CD4-positive, alpha-beta T cell treated with Interferon alpha-2 for 1 hour (primary cell): Measurements from ENCODE around the gene KRTAP5-6.

Source experiments
- DNase-seq, 2 donors: peaks; one replicate each; pipeline ENCODE4 v3.0.0-alpha.2; 2020 to 2022

Gene KRTAP5-6

DNA sequence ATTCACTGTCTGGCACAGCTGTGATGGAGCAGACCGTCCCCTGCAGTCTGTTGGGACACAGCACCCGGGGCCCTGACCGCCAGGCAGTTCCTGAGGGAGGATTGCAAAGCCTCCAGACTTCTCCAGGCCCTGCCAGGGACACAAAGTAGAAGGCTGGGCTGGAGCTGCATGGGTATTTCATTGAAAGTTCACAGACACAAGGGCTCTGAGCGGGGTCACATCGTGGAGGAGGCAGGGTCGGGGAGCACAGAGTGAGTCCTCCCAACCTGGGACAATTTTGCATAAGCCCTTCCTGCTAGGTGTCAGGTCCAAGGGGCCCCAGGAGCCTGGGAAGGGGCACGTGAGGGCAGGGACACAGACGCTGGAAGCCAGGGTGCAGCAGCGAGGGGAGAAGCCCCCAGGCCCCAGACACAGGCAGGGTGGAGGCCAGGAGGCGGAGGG, 37.7 kb downstream of the KRTAP5-6 start:
- no peak for DNase-seq

DNA sequence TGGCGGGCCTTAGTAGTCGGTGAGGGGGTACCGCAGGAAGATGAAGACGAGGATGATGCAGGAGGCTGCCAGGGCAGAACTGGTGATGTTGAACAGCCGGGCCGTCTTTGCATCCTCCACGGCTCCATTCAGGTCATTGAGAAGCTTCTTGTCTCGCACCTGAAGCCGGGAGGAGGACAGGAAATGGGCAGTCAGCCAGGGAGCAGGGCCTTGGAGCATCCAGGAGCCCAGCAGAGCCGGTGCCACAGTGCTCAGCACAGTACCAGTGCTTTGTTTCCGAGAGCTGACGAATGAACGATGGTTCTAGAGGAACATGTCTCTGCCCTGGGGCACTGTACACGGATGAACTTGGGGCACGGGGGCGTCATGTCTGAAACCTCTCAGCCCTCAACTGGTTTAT, 38.3 kb downstream of the KRTAP5-6 start:
- DNase-seq, result no peak

DNA sequence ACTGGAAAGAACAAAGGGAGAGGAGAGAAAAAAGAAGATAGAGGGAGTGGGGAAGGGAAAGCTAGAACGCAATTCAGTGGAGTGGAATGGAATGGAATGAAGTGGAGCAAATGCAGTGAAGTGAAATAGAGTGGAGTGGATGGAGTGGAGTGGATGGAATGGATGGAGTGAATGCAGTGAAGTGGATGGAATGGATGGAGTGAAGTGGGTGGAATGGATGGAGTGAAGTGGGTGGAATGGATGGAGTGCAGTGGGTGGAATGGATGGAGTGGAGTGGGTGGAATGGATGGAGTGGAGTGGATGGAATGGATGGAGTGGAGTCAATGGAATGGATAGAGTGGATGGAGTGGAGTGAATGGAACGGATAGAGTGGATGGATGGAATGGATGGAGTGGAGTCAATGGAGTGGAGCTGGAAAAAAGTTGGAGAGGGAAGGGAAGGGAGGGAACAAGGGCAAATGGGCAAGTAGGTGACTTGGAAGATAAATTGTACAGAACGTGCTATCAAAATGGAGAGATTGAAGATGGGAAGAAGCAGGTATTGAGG, 39.5 kb downstream of the KRTAP5-6 start:
- no peak for DNase-seq

DNA sequence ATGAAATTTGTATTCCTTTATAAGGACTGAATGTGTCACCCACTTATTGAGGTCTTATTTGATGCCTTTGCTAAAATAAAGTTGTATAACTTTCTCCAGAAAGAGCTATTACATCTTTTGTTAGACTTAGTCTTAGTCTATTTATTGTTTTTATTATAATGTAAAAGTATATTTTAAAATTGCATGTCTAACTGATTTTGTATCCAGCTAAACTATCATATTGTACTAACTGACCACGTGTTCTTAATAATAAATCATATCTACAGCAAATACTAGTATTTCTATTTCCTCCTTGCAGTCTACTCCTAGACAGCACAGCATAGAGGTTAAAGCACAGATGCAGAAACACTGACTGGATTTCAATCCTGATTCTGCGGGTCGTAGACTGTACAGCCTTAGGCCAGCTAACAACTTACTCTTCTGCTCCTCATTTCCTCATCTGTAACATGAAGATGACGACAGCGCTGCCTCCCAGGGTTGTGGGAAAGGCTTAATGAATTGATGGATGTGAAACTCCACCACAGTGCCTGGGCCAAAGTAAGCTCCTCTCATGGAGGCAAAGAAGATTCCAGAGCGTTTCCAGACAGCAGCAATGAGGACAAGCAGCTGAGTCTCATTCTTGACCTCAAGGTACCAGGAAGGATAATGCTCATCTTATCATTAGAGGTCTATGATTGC, 40.2 kb downstream of the KRTAP5-6 start:
- DNase-seq, result no peak

DNA sequence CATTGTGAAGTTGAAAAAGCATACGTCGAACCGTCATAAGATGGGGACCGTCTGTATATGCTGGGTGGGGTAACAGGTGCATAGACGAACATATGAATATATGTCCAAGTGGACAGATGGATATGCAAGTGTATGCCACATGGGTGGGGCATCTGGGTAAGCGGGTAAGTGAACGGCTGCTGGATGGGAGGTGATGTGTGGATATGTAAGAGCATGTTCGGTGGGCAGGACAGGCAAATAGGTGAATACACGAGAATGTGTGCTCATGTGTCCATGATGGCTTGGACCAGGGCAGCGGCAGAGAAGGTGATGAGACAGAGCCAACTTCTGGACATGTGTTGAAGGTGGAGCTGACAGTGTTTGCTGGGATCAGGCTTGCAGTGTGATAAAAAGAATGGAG, 41.4 kb downstream of the KRTAP5-6 start:
- DNase-seq, result no peak

DNA sequence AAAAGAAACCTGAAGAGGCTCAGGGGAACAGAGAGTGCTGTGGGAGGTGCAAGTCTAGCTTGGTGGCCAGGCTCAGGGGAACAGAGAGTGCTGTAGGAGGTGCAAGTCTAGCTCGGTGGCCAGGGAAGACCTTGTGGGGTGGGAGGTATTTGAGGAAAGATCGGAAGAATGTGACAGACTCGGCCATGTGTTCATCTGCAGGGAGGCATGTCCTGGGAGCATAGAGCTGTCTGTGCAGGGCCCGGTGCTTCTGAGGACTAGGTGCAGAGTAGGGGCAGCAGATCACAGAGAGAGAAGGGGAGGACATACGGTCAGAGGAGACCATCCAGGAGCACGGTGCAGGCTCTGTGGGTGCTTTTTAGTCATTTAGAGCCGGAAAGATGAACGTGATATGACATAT, 42.6 kb downstream of the KRTAP5-6 start:
- no peak for DNase-seq

DNA sequence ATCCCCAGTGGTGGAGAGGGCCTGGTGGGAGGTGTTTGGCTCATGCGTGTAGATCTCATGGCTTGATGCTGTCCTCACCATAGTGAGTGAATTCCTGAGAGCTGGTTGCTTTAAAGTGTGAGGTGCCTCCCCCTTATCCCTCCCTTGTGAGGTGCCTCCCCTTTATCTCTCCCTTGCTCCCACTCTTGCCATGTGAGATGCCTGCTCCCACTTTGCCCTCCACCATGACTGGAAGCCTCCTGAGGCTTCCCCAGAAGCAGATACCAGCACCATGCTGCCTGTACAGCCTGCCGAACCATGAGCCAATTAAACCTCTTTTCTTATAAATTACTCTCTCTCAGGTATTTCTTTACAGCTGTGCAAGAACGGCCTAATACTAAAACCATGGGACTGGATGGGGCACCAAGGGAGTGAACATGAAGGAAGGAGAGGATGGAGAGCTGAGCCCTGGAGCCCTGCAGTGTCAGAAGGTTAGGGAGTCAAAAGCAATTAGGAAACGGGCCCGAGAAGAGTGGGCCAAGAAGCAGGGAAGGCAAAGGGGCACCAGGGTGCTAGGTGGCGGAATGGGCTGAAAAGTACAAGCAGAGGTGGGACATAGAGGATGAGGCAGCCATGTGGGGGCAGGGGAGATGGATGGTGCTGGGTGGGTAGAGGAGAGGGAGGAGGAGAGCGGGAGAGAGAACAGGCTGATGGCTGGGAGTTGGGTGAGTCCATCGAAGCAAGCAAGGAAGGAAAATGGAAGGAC, 44.0 kb downstream of the KRTAP5-6 start:
- DNase-seq, result no peak

DNA sequence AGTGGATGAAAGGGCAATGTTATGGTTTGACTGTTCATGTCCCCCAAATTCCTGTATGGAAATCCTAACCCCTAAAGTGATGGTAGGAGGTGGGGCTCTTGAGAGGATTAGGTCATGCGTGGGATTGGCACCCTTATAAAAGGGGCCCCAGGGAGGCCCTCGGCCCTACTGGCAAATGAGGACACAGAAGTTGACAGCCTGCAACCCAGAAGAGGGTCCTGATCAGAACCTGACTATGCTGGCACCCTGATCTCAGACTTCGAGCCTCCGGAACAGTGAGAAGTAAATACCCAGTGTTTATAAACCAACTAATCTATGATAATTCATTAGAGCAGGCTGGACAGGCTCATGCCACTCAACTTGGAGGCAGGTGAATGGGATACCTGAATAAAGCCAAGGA, 44.7 kb downstream of the KRTAP5-6 start:
- no peak for DNase-seq

DNA sequence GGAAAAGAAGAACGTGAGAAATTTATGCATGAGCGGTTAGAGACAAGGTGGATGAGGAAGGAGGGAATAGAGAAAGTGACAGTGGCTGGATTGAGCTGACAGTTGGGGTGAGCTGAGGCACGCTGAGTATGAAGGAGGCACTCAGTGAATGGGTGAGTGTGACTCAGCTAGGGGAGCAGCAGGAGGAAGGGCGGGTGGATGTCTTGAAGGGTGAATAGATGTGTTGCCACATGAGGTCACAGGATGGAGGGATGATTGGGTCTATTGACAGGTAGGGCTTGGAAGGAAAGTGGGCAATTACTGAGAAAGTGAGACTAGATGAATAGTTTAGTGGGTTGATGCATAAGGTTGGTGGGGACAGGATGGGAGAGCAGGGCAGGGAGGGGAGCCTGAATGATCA, 45.4 kb downstream of the KRTAP5-6 start:
- DNase-seq, result no peak

DNA sequence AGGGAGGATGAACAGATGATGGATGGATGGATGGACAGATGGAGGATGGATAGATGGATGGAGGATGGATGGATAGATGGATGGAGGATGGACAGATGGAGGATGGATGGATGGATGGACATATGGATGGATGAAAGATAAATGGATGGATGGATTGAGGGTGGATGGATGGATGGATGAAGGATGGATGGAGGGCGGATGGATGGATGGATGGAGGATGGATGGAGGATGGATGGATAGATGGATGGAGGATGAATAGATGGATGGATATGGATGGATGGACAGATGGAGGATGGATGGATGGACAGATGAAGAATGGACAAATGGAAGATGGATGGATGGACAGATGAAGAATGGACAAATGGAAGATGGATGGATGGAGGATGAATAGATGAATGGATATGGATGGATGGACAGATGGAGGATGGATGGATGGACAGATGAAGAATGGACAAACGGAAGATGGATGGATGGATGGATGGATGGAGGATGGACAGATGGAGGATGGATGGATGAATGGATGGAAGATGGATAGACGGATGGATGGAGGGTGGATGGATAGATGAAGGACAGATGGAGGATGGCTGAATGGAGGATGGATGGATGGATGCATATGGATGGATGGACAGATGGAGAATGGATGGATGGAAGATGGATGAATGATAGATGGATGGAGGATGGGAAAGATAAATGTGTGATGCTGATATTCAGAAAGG, 46.0 kb downstream of the KRTAP5-6 start:
- DNase-seq, result no peak

DNA sequence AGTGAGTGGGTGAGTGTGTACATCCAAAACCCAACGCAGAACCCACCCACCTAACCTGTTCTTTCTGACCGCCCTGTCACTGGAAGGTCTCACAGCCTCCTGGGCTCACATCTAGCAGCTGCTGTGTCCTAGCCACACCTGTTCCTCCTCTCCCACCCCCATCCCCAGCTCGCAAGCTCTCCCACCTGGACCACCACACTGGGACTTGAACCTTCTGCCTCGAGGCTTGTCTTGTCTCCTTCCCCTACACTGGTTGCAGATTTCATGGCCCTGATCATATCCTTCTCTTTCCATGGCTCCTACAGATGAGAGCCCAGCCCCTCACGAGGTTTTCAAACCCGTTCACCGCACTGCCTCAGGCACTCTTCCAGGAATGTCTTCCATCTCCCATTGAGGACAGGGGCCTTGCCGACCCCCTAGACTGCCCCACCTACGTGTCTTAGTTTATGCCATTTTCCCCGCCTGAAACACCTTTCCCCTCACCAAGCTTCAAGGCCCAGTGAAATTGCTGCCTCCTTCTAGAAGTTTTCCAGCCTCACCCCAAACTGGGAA, 46.7 kb downstream of the KRTAP5-6 start:
- no peak for DNase-seq

DNA sequence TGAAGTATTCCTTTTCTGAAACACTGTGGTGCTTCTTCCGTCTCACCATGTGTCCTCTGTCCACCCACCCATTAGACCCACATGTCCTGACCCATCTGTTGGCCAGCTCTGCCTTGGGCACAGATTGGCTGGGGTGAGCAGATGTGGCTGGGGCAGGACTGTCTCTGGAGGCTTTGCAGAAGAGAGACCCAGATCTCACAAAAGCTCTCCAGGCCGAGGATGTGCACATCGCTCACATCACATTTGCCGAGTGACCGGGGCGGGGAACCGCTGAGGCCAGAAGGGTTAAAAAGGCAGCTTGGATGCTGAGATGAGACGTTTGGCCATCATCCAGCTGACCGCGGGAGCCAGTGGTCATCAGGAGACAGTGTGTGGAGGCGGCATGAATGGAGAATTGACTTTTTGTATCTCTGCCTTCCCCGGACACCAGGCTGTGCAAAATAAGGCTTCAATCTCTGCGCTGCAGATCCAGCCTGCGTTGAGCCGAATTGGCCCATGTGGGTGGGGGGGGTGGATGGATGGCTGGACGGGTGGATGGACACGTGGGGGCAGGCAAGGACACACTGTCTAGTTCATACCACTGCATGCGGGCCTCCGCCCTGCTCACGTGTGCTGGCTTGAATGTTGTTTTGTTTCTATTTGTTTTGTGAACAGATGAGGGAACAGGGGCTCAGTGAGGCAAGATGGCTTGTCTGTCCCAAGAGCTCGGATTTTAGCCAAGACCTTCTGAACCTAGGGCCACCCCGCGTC, 47.3 kb downstream of the KRTAP5-6 start:
- DNase-seq, result no peak

DNA sequence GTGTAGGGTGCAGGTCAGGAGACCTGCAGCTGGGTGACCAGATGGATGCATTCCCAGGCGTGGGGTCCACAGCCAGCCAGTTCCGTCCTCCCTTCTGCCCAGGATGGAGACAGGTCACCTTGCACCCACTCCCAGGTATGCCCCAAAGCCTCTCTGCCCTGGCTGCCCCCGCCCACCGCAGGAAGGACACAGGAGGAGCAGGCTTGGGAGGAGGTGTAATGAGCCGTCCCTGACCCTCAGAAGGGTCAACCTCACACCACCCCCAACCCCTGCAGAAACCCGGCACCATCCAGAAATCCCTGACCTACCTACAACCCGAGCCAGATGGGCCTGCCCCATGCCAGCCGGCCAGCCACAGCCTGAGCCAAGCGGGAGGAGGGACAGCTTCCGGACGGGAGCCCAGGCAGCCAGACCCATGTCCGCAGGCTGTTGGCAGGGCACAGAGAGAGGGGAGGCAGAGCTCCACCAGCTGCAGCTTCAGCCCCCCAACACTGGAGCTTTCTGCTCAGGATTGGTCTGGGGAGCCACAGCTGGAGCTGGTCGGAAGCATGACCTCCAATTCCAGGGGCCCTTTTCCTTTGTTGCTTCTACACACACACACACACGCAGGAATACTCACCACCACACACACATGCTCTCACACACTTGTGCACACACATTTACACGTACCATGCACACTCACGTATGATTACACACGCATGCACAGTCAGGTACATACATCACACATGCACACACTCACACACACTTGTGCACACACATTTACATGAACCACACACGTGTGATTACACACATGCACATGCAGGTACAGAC, 48.1 kb downstream of the KRTAP5-6 start:
- no peak for DNase-seq

DNA sequence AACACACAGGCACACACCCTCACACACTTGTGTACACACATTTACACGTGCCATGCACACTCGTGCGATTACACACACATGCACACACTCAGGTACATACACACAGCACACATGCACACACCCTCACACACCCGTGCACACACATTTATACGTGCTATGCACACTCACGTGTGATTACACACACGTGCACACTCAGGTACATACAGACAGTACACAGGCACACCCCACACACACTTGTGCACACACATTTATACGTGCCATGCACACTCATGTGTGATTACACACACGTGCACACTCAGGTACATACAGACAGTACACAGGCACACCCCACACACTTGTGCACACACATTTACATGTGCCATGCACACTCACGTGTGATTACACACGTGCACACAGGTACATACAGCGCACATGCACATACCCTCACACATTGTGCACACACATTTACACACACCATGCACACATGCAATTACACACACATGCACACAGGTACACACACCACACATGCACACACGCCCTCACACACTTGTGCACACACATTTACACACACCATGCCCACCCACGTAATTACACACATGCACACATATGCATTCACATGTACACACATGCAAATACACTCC, 48.8 kb downstream of the KRTAP5-6 start:
- no peak for DNase-seq

DNA sequence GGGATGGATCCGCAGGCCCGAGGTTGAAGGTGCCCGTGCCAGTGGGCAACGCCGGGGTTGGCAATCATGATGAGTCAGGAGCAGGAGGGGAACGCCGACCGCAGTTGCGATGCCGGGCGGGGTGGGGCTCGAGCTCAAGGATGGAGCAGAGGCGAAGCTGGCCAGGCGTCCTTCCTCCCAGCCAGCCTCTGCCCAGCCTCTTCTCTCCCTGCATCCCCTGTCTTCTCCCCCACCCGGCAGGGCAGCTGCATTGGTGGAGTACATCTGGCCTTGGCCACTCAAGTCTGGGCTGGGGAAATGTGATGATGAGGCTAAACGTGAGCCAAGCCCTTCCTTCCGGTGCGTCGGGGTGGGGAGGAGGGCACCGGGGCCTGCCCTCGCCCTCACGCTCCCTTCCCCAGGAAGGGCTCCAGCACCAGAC, 49.5 kb downstream of the KRTAP5-6 start:
- DNase-seq, result no peak

DNA sequence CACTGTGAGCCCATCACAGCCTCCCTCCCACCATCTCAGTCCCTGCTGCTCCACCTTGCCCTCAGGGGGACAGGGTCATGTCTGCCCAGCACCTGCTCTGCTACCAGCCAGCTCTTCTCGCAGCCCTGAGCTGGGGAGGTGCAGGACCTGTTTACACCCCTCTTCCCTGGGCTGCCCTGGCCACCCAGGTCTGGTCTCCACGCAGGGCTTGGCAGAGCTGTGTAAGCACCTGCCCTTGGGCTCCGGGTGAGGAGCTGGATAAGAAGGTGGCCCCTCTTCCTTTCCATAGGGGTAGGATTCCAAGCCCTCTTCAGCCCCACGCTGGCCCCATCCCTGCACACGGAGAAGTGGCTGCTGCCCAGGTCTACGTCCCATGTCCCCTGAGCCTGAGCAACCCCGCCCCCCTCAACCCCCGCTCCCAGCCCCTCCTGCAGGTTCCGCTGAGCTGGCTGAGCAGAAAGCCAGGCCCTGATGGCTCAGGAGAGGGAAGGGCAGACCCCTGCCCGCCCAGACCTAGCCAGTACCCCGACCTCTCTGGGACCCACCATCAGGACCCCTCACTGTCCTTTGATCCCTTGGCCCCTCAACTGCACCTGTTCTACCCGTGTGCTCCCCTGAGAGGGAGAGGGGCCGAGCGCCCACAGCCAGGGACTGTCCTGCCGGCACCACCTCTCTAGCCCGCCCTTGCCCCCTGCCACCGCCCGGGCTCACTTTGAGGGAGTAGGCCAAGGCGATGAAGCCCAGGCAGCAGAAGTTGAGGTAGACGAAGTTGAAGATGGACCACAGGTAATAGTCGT, 50.2 kb downstream of the KRTAP5-6 start:
- DNase-seq, result no peak
